Ascending aorta (tissue), 2 donors: ENCODE data around the gene ROGDI. TPM values are rescaled to one million over a fixed set of nuclear protein-coding genes. Genes with fewer than 3 reads are reported as not detected.

Source experiments
- DNase-seq, 2 donors: peaks; one replicate each; pipeline ENCODE4 v3.0.0-alpha.2; 2019; ENCODE audit warnings: low spot score in 2 of 2
- H3K27ac ChIP-seq, 2 donors: fragments of 200-600 bp; sonication (generic); one replicate each; pipeline ENCODE4 v1.5.1; 2016 to 2017; ENCODE audit warnings: mild to moderate bottlenecking in 1 of 2
- H3K27me3 ChIP-seq: fragments of 200-600 bp; sonication (generic); one replicate; pipeline ENCODE4 v1.5.1; 2017
- H3K36me3 ChIP-seq, 2 donors: fragments of 200-600 bp; sonication (generic); one replicate each; pipeline ENCODE4 v1.5.1; 2016
- H3K4me1 ChIP-seq, 2 donors: fragments of 200-600 bp; sonication (generic); one replicate each; pipeline ENCODE4 v1.5.1; 2016 to 2017; ENCODE audit warnings: mild to moderate bottlenecking in 1 of 2
- H3K4me3 ChIP-seq, 2 donors: fragments of 200-600 bp; sonication (generic); one replicate each; pipeline ENCODE4 v1.5.1; 2016 to 2017; ENCODE audit warnings: mild to moderate bottlenecking in 1 of 2
- H3K9me3 ChIP-seq, 2 donors: fragments of 200-600 bp; sonication (generic); one replicate each; pipeline ENCODE4 v1.5.1; 2016
- CTCF ChIP-seq, 3 experiments: fragments of 200-600 bp in 2 of 3; fragments of 450-650 bp in 1 of 3; sonication (generic) in 2 of 3; IDR thresholded peaks; one replicate each; pipeline ENCODE4 v1.5.1; 2016 to 2019; ENCODE audit warnings: antibody characterized with exemption in 3 of 3, mild to moderate bottlenecking in 1 of 3, moderate library complexity in 1 of 3
- intact Hi-C: fragments of 100-400 bp; cut with DNase I; formaldehyde crosslinking; loops from one replicate; pipeline ENCODE4 v1.15.1; 2023
- total RNA-seq: library from RNA; depleted of rRNA; stranded (reverse); fragments of >200 nt; gene quantifications from one replicate; pipeline ENCODE4 v1.1.0, GENCODE V29; 2016

ROGDI gene
- total RNA-seq, 1 donor from 2014 or later: 10.5 TPM

GRCh38 chr16:4783951-4784336, 18.5 kb downstream of the ROGDI start:
- no peaks in the 10 kb centered on the region for H3K27me3 ChIP-seq
- intact Hi-C loops: no loop called here
- no peaks in the 10 kb centered on the region for H3K9me3 ChIP-seq
- H3K36me3 ChIP-seq: no peaks in the 10 kb centered on the region
- H3K4me1 ChIP-seq: no peaks in the 10 kb centered on the region
- no peak for TF ChIP-seq CTCF (IDR thresholded peaks at IDR 0.05)
- H3K27ac ChIP-seq: no peak overlapping the region
- no peak overlapping the region for H3K4me3 ChIP-seq
- no peak for DNase-seq

DNA sequence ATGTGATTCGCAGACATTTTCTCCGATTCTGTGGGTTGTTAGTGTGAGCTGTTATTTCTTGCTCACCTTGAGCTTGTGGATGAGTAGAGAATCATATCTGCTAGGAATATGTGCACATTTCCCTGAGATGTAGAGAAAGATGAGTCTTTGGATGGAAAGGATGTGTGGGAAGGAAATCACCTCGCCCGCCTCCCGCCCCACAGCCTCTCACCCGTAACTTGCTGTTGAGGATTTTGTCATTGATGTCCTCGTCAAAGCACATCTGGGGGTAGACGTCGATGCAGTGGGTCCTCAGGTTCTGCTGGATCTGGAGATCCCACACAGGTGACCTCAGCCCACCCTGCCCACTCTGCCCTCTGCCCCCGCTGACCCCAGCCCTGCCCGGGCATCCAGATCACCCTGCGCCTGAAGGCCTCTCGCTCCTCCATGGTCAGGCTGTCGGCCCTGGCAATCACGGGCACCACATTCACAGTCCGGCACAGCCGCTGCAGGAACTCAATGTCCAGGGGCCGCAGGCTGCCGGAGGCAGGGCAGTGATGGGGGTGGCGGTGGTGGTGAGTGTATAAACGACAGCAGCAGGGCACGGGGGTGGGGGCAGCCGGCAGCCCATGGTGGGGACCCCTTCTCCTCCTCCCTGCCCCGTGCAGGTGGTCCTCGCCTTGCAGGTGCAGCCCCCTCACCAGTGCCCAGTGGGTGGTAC, 19.0 kb downstream of the ROGDI start:
- Histone ChIP-seq H3K27ac (no peak overlapping the region), H3K4me3 (no peak overlapping the region), H3K4me1 (no peaks in the 10 kb centered on the region), H3K9me3 (no peaks in the 10 kb centered on the region), H3K27me3 (no peaks in the 10 kb centered on the region), H3K36me3 (no peaks in the 10 kb centered on the region)
- intact Hi-C loops: no loop called here
- DNase-seq: no peak
- TF ChIP-seq CTCF (IDR thresholded peaks at IDR 0.05): no peak

- Histone ChIP-seq H3K4me3 (no peak overlapping the region), H3K36me3 (no peaks in the 10 kb centered on the region), H3K9me3 (no peaks in the 10 kb centered on the region), H3K27ac (no peak overlapping the region), H3K4me1 (no peaks in the 10 kb centered on the region), H3K27me3 (no peaks in the 10 kb centered on the region)
- DNase-seq: no peak
- TF ChIP-seq CTCF (IDR thresholded peaks at IDR 0.05): no peak
- intact Hi-C loops: no loop called here
Observed at GRCh38 chr16:4780235-4780634, 22.2 kb downstream of the ROGDI start.

GRCh38 chr16:4778050-4778392, 24.4 kb downstream of the ROGDI start:
- no peaks in the 10 kb centered on the region for H3K9me3 ChIP-seq
- H3K4me1 ChIP-seq: no peaks in the 10 kb centered on the region
- no peak overlapping the region for H3K27ac ChIP-seq
- H3K36me3 ChIP-seq: no peaks in the 10 kb centered on the region
- no peak for TF ChIP-seq CTCF (IDR thresholded peaks at IDR 0.05)
- H3K4me3 ChIP-seq: no peak overlapping the region
- H3K27me3 ChIP-seq: no peaks in the 10 kb centered on the region
- no peak for DNase-seq
- intact Hi-C loops: no loop called here

DNA sequence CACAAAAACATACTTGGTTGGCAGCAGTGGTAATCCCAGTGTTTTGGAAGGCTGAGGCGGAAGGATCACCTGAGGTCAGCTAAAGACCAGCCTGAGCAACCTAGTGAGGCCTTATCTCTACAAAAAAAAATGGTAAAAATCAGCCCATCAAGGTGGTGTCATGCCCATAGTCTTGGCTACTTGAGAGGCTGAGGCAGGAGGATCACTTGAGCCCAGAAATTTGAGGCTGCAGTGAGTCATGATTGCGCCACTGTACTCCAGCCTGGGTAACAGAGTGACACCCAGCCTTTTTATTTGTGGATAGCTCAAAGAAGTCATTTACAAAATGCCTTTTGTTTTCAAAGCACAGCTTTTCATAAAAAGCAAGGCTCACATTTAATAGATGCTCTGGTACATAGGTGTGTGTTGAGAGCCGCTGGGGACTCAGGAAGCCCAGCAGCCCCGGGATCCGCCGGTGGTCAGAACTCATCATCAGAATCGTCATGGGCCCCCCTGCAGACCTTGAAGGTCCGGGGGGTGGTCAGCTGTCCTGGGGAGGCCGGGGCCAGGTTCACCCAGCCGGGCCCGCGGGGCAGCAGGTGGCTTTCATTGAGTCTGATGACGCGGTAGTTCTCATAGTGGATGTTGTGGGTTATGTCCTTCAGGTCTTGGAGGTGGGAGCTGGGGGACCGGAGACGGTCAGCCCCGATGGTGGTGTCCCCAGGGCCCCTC, 24.9 kb downstream of the ROGDI start:
- Histone ChIP-seq H3K4me3 (no peak overlapping the region), H3K9me3 (no peaks in the 10 kb centered on the region), H3K27me3 (no peaks in the 10 kb centered on the region), H3K36me3 (no peaks in the 10 kb centered on the region), H3K27ac (no peak overlapping the region), H3K4me1 (no peaks in the 10 kb centered on the region)
- no peak for TF ChIP-seq CTCF (IDR thresholded peaks at IDR 0.05)
- no peak for DNase-seq
- intact Hi-C loops: no loop called here
